ENCODE results near the gene ZNF208. TPM values are rescaled to one million over a fixed set of nuclear protein-coding genes. Genes with fewer than 3 reads are reported as not detected.
"Not testable (repeated sequence)": the region's sequence is repeated elsewhere in the genome, so short reads cannot be mapped to it uniquely, and the experiment has no call there.

Gene ZNF208
- total RNA-seq, 4 donors from 2014 or later = 5.3 to 14.9 (median 10.2) TPM

DNA sequence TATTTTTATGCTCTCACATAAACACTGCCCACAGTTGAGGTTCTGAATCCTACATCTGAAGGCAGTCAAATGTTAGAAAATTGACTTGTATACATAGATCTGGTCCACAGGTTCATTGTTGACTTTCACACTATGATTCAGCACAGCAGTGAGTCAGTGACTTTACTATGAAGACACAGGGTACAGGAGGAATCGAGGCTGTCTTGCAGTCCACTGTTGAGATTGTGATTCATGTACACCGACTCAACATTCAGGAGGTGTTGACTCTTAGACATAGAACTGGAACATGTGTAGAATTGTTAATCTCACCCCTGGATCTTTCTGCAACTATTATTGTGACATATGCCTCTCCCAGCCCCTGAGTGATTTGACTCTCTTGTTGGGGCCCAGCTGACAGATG lies 100.4 kb downstream of the ZNF208 start:
- TF ChIP-seq, protein P1, sequence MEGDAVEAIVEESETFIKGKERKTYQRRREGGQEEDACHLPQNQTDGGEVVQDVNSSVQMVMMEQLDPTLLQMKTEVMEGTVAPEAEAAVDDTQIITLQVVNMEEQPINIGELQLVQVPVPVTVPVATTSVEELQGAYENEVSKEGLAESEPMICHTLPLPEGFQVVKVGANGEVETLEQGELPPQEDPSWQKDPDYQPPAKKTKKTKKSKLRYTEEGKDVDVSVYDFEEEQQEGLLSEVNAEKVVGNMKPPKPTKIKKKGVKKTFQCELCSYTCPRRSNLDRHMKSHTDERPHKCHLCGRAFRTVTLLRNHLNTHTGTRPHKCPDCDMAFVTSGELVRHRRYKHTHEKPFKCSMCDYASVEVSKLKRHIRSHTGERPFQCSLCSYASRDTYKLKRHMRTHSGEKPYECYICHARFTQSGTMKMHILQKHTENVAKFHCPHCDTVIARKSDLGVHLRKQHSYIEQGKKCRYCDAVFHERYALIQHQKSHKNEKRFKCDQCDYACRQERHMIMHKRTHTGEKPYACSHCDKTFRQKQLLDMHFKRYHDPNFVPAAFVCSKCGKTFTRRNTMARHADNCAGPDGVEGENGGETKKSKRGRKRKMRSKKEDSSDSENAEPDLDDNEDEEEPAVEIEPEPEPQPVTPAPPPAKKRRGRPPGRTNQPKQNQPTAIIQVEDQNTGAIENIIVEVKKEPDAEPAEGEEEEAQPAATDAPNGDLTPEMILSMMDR (IDR thresholded peaks at IDR 0.05) = no peak
- DNase-seq (ENCODE audit: low spot score) (no peak), ATAC-seq (ENCODE audit: low FRiP score) (no peak)

DNA sequence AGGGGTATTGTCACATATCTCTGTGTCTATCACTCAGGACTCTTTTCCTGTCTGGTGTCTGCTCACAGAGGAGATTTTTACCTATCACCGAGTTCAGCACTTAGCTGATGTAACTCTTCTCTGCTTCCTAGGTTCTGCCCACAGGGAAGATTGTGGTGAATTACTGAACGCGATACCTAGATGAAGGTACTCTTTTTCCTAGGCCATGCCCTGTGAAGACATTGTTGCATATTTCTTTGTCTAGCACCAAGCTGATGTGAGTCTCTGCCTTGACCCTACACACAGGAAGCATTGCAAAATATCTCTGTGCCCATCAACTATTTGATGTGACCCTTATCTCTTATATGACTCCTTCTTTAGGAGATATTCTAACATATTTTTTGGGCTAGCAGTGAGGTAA lies 102.7 kb downstream of the ZNF208 start:
- DNase-seq (ENCODE audit: low spot score) (no peak), ATAC-seq (ENCODE audit: low FRiP score) (no peak)
- TF ChIP-seq, protein P1 (IDR thresholded peaks at IDR 0.05) = no peak

DNA sequence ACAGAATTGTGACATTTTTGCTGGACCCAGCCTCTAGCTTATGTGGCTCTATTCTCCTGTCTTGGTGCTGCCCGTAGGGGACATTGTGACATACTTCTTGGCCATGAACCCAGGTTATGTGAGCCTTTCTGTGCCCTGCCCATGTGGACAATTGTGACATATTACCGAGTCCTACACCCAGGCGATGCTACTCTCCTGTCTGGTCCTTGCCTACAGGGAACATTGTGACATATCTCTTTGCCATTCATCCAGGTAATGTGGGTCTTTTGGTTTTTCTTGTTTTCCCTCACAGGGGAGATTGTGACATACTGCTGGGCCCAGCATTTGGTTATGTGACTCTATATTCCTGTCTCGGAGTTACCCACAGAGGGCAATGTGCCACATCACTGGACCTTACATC lies 103.2 kb downstream of the ZNF208 start:
- ATAC-seq (ENCODE audit: low FRiP score) (no peak), DNase-seq (ENCODE audit: low spot score) (no peak)
- TF ChIP-seq, protein P1 (IDR thresholded peaks at IDR 0.05) = no peak

DNA sequence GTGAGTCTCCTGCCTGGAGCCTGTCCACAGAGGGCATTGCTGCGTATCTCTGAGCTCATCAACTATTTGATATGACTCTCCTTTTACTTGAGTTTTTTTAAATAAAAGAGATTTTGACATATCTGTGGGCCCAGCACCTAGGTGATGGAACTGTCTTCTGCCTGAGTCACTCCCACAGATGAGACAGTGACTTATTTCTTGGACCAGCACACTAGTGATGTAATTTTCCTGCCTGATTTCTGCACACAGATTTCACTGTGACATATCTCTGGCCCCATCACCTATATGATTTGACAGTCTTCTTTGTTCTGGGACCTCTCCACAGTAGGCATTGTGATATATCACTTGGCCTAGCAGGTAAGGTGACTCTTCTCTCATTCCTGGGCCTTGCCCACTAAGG lies 108.2 kb downstream of the ZNF208 start:
- DNase-seq (ENCODE audit: low spot score) = no peak
- ATAC-seq (ENCODE audit: low FRiP score) = no peak
- TF ChIP-seq, protein P1 (IDR thresholded peaks at IDR 0.05) = no peak

DNA sequence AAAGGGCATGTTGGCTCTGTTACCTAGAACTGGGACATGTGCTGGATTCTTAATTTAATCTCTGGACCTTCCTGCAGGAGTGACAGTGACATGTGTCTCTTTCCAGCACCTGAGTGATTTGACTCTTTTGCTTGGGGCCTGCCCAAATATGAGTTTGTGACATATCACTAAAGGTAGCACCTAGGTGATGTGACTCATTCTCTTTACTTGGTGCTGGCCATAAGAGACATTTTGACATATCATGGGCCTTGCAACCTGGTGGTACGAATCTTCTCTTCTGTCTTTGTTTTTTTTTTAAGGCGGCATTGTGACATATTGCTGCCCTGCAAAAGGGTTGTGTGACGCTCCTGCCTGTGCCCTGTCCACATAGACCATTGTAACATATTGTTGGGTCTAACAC lies 108.9 kb downstream of the ZNF208 start:
- ATAC-seq (ENCODE audit: low FRiP score) (no peak), DNase-seq (ENCODE audit: low spot score) (no peak)
- TF ChIP-seq, protein P1 (IDR thresholded peaks at IDR 0.05) = no peak

DNA sequence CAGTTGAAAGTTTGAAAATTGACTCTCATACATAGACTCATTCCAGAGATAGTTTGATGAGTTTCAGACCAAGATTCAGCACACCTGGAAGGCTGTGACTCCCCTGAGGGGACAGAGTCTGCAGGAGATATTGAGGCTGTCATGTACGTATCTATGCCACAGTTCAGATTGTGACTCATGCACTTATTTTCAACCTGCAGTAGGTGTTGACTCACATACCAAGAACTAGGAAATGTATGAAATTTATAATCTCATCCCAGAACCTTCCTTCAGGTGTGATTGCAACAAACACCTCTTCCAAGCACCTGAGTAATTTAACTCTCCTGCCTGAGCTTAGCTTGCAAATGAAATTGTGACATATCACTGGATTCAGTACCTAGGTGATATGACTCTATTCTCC lies 110.3 kb downstream of the ZNF208 start:
- no peak for DNase-seq (ENCODE audit: low spot score)
- TF ChIP-seq, protein P1 (IDR thresholded peaks at IDR 0.05) = no peak
- ATAC-seq (ENCODE audit: low FRiP score) = no peak

DNA sequence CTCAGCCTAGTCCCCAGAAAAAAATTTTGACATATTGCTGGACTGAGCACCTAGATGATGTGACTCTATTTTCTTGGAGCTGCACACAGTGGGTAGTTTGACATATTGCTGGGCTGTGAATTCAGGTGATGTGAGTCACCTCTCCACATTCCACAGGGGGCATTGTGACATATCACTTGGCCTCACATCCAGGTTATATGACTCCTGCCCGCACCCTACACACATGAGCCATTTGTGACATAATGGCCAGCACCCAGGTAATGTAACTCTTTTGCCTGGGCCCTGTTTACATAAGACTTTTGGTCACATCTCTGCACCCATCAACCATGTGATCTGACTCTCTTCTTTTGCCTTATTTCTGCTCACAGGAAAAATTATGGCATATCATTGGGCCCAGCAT lies 119.7 kb downstream of the ZNF208 start:
- TF ChIP-seq, protein P1 (IDR thresholded peaks at IDR 0.05) = no peak
- DNase-seq (ENCODE audit: low spot score) (no peak), ATAC-seq (ENCODE audit: low FRiP score) (no peak)

DNA sequence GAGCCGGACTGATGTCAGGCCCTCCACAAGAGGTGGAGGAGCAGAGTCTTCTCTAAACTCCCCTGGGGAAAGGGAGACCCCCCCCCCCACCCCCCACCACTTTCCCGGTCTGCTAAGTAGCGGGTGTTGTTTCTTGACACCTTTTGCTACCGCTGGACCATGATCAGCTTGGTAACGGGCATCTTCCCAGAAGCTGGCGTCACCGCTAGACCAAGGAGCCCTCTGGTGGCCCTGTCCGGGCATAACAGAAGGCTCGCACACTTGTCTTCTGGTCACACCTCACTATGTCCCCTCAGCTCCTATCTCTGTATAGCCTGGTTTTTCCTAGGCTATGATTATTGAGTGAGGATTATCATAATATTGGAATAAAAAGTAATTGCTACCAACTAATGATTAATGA lies 120.7 kb downstream of the ZNF208 start:
- DNase-seq (ENCODE audit: low spot score); ATAC-seq (ENCODE audit: low FRiP score): not testable (repeated sequence)

DNA sequence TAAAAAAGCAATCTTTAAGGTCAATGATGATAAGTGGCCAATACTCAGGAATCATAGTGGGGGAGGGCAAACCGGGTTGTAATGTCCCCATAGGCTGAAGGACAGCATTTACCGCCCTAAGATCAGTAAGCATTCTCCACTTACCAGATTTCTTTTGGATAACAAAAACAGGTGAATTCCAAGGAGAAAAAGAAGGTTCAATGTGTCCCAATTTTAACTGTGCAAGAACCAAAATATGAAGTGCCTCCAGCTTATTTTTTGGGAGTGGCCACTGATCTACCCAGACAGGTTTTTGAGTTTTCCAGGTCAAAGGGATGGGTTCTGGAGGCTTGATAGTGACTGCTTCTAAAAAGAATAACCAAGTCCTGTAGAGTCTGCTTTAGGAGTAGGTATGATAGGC lies 125.2 kb downstream of the ZNF208 start:
- ATAC-seq (ENCODE audit: low FRiP score); DNase-seq (ENCODE audit: low spot score): not testable (repeated sequence)

DNA sequence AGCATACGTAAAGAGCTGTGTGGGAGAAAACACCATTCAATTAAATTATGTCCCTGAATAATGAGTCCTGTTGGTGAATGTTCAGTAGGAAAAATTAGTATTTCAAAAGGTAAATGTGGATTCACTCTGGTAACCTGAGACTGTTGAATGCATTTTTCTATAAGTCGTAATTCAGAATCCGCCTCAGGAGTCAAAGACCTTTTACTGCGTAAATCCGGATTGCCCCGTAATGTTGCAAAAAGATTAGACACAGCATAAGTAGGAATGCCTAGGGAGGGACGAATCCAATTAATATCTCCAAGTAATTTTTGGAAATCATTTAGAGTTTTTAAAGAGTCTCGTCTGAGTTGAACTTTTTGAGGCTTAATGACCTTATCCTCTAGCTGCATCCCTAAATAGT lies 126.0 kb downstream of the ZNF208 start:
- not testable (repeated sequence) for ATAC-seq (ENCODE audit: low FRiP score); DNase-seq (ENCODE audit: low spot score)

Measured in omental fat pad (tissue), 4 donors.